Neural crest cell (in vitro differentiated cells): Measurements from ENCODE around the gene MYF6. TPM values are rescaled to one million over a fixed set of nuclear protein-coding genes. Genes with fewer than 3 reads are reported as not detected.

Experiments used
- DNase-seq: peaks from one replicate; pipeline ENCODE4 v3.0.0; 2021; ENCODE audit warnings: low read depth, mixed read lengths, low spot score
- H3K27ac Mint-ChIP-seq: one replicate; pipeline ENCODE4 v1.8.0; 2021; ENCODE audit warnings: mild to moderate bottlenecking, mixed read lengths; ENCODE audit not compliant: unreplicated experiment
- H3K27me3 Mint-ChIP-seq: 2 replicates; pipeline ENCODE4 v1.8.0; 2021; ENCODE audit warnings: low read depth, mild to moderate bottlenecking, mixed read lengths
- H3K36me3 Mint-ChIP-seq: 2 replicates; pipeline ENCODE4 v1.8.0; 2021; ENCODE audit warnings: low read depth, mild to moderate bottlenecking, mixed read lengths
- H3K4me1 Mint-ChIP-seq: 2 replicates; pipeline ENCODE4 v1.8.0; 2021; ENCODE audit warnings: mixed read lengths
- H3K4me3 Mint-ChIP-seq: one replicate; pipeline ENCODE4 v1.8.0; 2021; ENCODE audit warnings: mild to moderate bottlenecking, mixed read lengths
- H3K9me3 Mint-ChIP-seq: 2 replicates; pipeline ENCODE4 v1.8.0; 2021; ENCODE audit warnings: mixed read lengths
- CTCF ChIP-seq: fragments of 200-600 bp; sonication (generic); conservative IDR thresholded peaks from 2 replicates; pipeline ENCODE4 v1.5.0; 2021; ENCODE audit warnings: antibody characterized with exemption, mild to moderate bottlenecking
- total RNA-seq: library from RNA; stranded (reverse); gene quantifications from 2 replicates; pipeline ENCODE4 v1.2.1, GENCODE V29; 2021

Gene MYF6
- total RNA-seq, 1 donor from 2014 or later = not detected

GRCh38 chr12:80745851-80746505, 38.5 kb downstream of the MYF6 start:
- Mint-ChIP-seq H3K4me1 (peaks cover 26% of the 10 kb centered on the region), H3K9me3 (no peaks in the 10 kb centered on the region), H3K36me3 (no peaks in the 10 kb centered on the region), H3K27ac (no peak overlapping the region), H3K27me3 (no peaks in the 10 kb centered on the region), H3K4me3 (no peak overlapping the region)
- TF ChIP-seq CTCF = no peak
- no peak for DNase-seq

- H3K4me3 Mint-ChIP-seq = no peak overlapping the region
- peaks cover 14% of the 10 kb centered on the region for H3K4me1 Mint-ChIP-seq
- no peak for DNase-seq
- H3K27me3 Mint-ChIP-seq = no peaks in the 10 kb centered on the region
- H3K36me3 Mint-ChIP-seq = no peaks in the 10 kb centered on the region
- TF ChIP-seq CTCF = no peak
- H3K9me3 Mint-ChIP-seq = no peaks in the 10 kb centered on the region
- H3K27ac Mint-ChIP-seq = no peak overlapping the region
These were observed 40.4 kb downstream of the MYF6 start for GRCh38 chr12:80747800-80748199.

- no peak for DNase-seq
- Mint-ChIP-seq H3K4me3 (no peak overlapping the region), H3K27ac (no peak overlapping the region), H3K36me3 (no peaks in the 10 kb centered on the region), H3K27me3 (no peaks in the 10 kb centered on the region), H3K9me3 (no peaks in the 10 kb centered on the region), H3K4me1 (peaks cover 4% of the 10 kb centered on the region)
- TF ChIP-seq CTCF = no peak
These were observed 42.0 kb downstream of the MYF6 start for GRCh38 chr12:80749456-80749855.

GRCh38 chr12:80752464-80752863, 45.0 kb downstream of the MYF6 start:
- TF ChIP-seq CTCF = no peak
- no peak overlapping the region for H3K27ac Mint-ChIP-seq
- H3K36me3 Mint-ChIP-seq = no peaks in the 10 kb centered on the region
- no peak overlapping the region for H3K4me3 Mint-ChIP-seq
- no peak for DNase-seq
- H3K27me3 Mint-ChIP-seq = no peaks in the 10 kb centered on the region
- no peaks in the 10 kb centered on the region for H3K9me3 Mint-ChIP-seq
- peaks cover 4% of the 10 kb centered on the region for H3K4me1 Mint-ChIP-seq

- TF ChIP-seq CTCF = no peak
- DNase-seq = no peak
- Mint-ChIP-seq H3K4me3 (no peak overlapping the region), H3K9me3 (no peaks in the 10 kb centered on the region), H3K4me1 (no peaks in the 10 kb centered on the region), H3K36me3 (no peaks in the 10 kb centered on the region), H3K27me3 (no peaks in the 10 kb centered on the region), H3K27ac (no peak overlapping the region)
These were observed 46.8 kb downstream of the MYF6 start for GRCh38 chr12:80754274-80754673.

- Mint-ChIP-seq H3K9me3 (no peaks in the 10 kb centered on the region), H3K36me3 (no peaks in the 10 kb centered on the region), H3K27ac (no peak overlapping the region), H3K4me3 (no peak overlapping the region), H3K4me1 (no peaks in the 10 kb centered on the region), H3K27me3 (no peaks in the 10 kb centered on the region)
- TF ChIP-seq CTCF = no peak
- no peak for DNase-seq
These were observed 49.4 kb downstream of the MYF6 start for GRCh38 chr12:80756875-80757274.
